GM12878 (cell line): ENCODE results near the gene CYB5R3. TPM values are rescaled to one million over a fixed set of nuclear protein-coding genes. Genes with fewer than 3 reads are reported as not detected.

ENCODE experiments used
- ATAC-seq: fragments of 200-7000 bp; cut with Tn5 transposase; 3 replicates; pipeline ENCODE4 v1.9.1; 2020; ENCODE audit warnings: mild to moderate bottlenecking, moderate library complexity
- BruUV-seq: library from RNA; stranded (reverse); fragments of 400-500 nt; replicated peaks from 2 replicates; lab custom pipeline; 2021; lab: Mats Ljungman, UMichigan
- CTCF ChIA-PET: fragments of 300-600 bp; sonication (Branson Sonifier 250); formaldehyde crosslinking; extraction: SDS; loops from one replicate; lab custom pipeline; 2021; ENCODE audit warnings: inconsistent platforms; lab: Yijun Ruan, JAX
- POLR2A ChIA-PET: fragments of 350-600 bp; formaldehyde crosslinking; extraction: SDS; loops from one replicate; lab custom pipeline; 2021; ENCODE audit warnings: inconsistent platforms; lab: Charles Lee
- RAD21 ChIA-PET: fragments of 300-600 bp; sonication (Branson Sonifier 250); formaldehyde crosslinking; loops from one replicate; lab custom pipeline; 2023; ENCODE audit warnings: antibody characterized with exemption; ENCODE audit not compliant: unreplicated experiment; lab: Charles Lee
- SMC1A ChIA-PET: fragments of 300-600 bp; sonication (Branson Sonifier 250); formaldehyde crosslinking; loops from one replicate; lab custom pipeline; 2023; ENCODE audit not compliant: unreplicated experiment, uncharacterized antibody; lab: Charles Lee
- DNase-seq: peaks from one replicate; pipeline ENCODE4 v3.0.0-alpha.2; 2011; ENCODE audit warnings: low read depth, low spot score
- FAIRE-seq: peaks from 3 replicates; lab custom pipeline; 2011; peaks lifted over from hg19 to GRCh38; lab: Jason Lieb, UNC
- H2AFZ ChIP-seq: 2 replicates; pipeline ENCODE4 v1.6.0; 2011; ENCODE audit warnings: low read depth, low read length, control low read depth; ENCODE audit not compliant: control insufficient read depth
- H3K27ac ChIP-seq: 2 replicates; pipeline ENCODE4 v1.5.1; 2011; ENCODE audit warnings: control low read depth; ENCODE audit not compliant: control insufficient read depth, insufficient read depth
- H3K27me3 ChIP-seq, 2 experiments: replicated peaks in 1 of 2; 2 replicates each; pipeline versions ENCODE4 v1.6.0 to v1.6.1; 2011; ENCODE audit warnings: low read length in 1 of 2; ENCODE audit not compliant: control insufficient read depth in 2 of 2, insufficient read depth in 2 of 2
- H3K36me3 ChIP-seq, 2 experiments: 2 replicates each; pipeline ENCODE4 v1.5.1; 2011; ENCODE audit warnings: low read length in 1 of 2; ENCODE audit not compliant: control insufficient read depth in 2 of 2, insufficient read depth in 2 of 2
- H3K4me1 ChIP-seq: 2 replicates; pipeline ENCODE4 v1.6.1; 2011; ENCODE audit warnings: mild to moderate bottlenecking, low read length, moderate library complexity, mixed read lengths; ENCODE audit not compliant: control insufficient read depth, insufficient read depth
- H3K4me2 ChIP-seq: 2 replicates; pipeline ENCODE4 v1.6.0; 2011; ENCODE audit warnings: control low read depth; ENCODE audit not compliant: control insufficient read depth, insufficient read depth
- H3K4me3 ChIP-seq: fragments of 200-600 bp; sonication (generic); 2 replicates; pipeline ENCODE4 v1.5.1; 2016
- H3K79me2 ChIP-seq: 2 replicates; pipeline ENCODE4 v1.6.0; 2011; ENCODE audit warnings: low read length; ENCODE audit not compliant: control insufficient read depth, insufficient read depth
- H3K9ac ChIP-seq: 2 replicates; pipeline ENCODE4 v1.8.0; 2011; ENCODE audit warnings: low read length, control low read depth, mixed read lengths; ENCODE audit not compliant: control insufficient read depth, insufficient read depth
- H3K9me3 ChIP-seq: replicated peaks from 3 replicates; pipeline ENCODE4 v1.5.1; 2011; ENCODE audit warnings: mild to moderate bottlenecking, low read length; ENCODE audit not compliant: control insufficient read depth, insufficient read depth
- H4K20me1 ChIP-seq: 2 replicates; pipeline ENCODE4 v1.6.0; 2011; ENCODE audit not compliant: control insufficient read depth, insufficient read depth
- ASH2L ChIP-seq: fragments of 300-600, 200-600 bp; sonication (generic); IDR thresholded peaks from 2 replicates; pipeline ENCODE4 v1.6.1; 2017; ENCODE audit warnings: low read depth, mild to moderate bottlenecking, borderline replicate concordance
- BCL3 ChIP-seq: IDR thresholded peaks from 2 replicates; pipeline ENCODE4 v1.6.1; 2011; ENCODE audit warnings: borderline replicate concordance, low read depth, mild to moderate bottlenecking, moderate library complexity, low read length; ENCODE audit not compliant: insufficient read depth, poor library complexity, severe bottlenecking
- EGR1 ChIP-seq, 2 experiments: IDR thresholded peaks; 1 replicate in 1 of 2; 2 replicates in 1 of 2; pipeline ENCODE4 v1.6.1; 2011 to 2012; ENCODE audit warnings: low read depth in 2 of 2, low read length in 2 of 2, borderline replicate concordance in 1 of 2, mild to moderate bottlenecking in 1 of 2, moderate library complexity in 1 of 2
- FOS ChIP-seq: IDR thresholded peaks from 3 replicates; pipeline ENCODE4 v1.6.1; 2011; ENCODE audit warnings: borderline replicate concordance; ENCODE audit not compliant: insufficient read length; ENCODE audit errors: extremely low read depth
- FOXM1 ChIP-seq: IDR thresholded peaks from 2 replicates; pipeline ENCODE4 v1.6.1; 2012; ENCODE audit warnings: low read depth, mild to moderate bottlenecking, inconsistent platforms, low read length, moderate library complexity
- HDAC2 ChIP-seq: fragments of 200-600 bp; sonication (generic); IDR thresholded peaks from 2 replicates; pipeline ENCODE4 v1.6.1; 2017
- KDM1A ChIP-seq: fragments of 200-600 bp; sonication (generic); IDR thresholded peaks from 2 replicates; pipeline ENCODE4 v1.6.1; 2016; ENCODE audit warnings: borderline replicate concordance
- POLR2A ChIP-seq: IDR thresholded peaks from 2 replicates; pipeline ENCODE4 v1.6.1; 2011; ENCODE audit warnings: low read depth, mild to moderate bottlenecking, low read length
- POU2F2 ChIP-seq: IDR thresholded peaks from 3 replicates; pipeline ENCODE4 v1.6.1; 2011; ENCODE audit warnings: low read depth, mild to moderate bottlenecking, low read length, borderline replicate concordance
- RCOR1 ChIP-seq: conservative IDR thresholded peaks from 2 replicates; pipeline ENCODE4 v1.6.1; 2012; ENCODE audit warnings: low read depth, low read length, improper control_type of control experiment
- TCF7 ChIP-seq: IDR thresholded peaks from 2 replicates; pipeline ENCODE4 v1.6.1; 2014; ENCODE audit warnings: antibody characterized with exemption, borderline replicate concordance
- ZNF24 ChIP-seq: fragments of 450-650 bp; IDR thresholded peaks from 2 replicates; pipeline ENCODE4 v1.6.1; 2017; ENCODE audit warnings: antibody characterized with exemption, mild to moderate bottlenecking
- WGBS: methylation state at CpG from one replicate; pipeline ENCODE4 v1.1.6; 2016; ENCODE audit warnings: low lambda C conversion rate; ENCODE audit not compliant: insufficient replicate concordance, insufficient coverage; ENCODE audit errors: missing lambda C conversion rate; 5-methylcytosine and 5-hydroxymethylcytosine counted together
- in situ Hi-C: fragments of 300-500 bp; cut with MboI; formaldehyde crosslinking; loops from 9 replicates; pipeline ENCODE4 v1.14.3; 2018; ENCODE audit warnings: mixed read lengths
- intact Hi-C: fragments of 100-400 bp; cut with micrococcal nuclease; formaldehyde crosslinking; loops from one replicate; pipeline ENCODE4 v1.14.2; 2022; ENCODE audit not compliant: unreplicated experiment
- polyA plus RNA-seq, 11 experiments: library from polyadenylated mRNA; depleted of rRNA in 4 of 11; unstranded in 6 of 11; stranded (reverse) in 5 of 11; fragments of >200 nt; fragmentation: Nextera tagmentation in 4 of 11; fragmentation: Illumina TruSeq in 1 of 11; extraction: Ambion mirVana in 4 of 11; extraction: Trizol in 1 of 11; gene quantifications; 1 replicate in 1 of 11; 2 replicates in 10 of 11; pipeline versions ENCODE4 v1.2.1 to v1.2.3, GENCODE V29; 2011 to 2016; ENCODE audit warnings: inconsistent platforms in 2 of 11, missing spikeins in 2 of 11, low read depth in 1 of 11
- total RNA-seq, 4 experiments: library from RNA; depleted of rRNA in 3 of 4; stranded (reverse); fragments of >200 nt in 3 of 4; fragmentation: Illumina TruSeq in 1 of 4; extraction: Trizol in 1 of 4; gene quantifications; 2 replicates each; pipeline versions ENCODE4 v1.2.1 to v1.2.3, GENCODE V29; 2013 to 2021

Gene CYB5R3
- total and polyA plus RNA-seq, 10 of the 15 experiments (the other 5 are each of a cell fraction or from before 2014, with no cell fraction given) = 2.0 to 119 (median 67.8) TPM

GRCh38 chr22:42653999-42654398 lies 4.8 kb upstream of the CYB5R3 start:
- SMC1A ChIA-PET = interaction anchor here (1.1 to 3.0 kb wide), 2 partner anchors 19 to 33 kb away, joined by 3 to 12 read pairs; no protein-coding TSS in a partner anchor
- no peak overlapping the region for H3K9ac ChIP-seq
- intact Hi-C loops = no loop called here
- POLR2A ChIA-PET = interaction anchor here (0.5 to 1.4 kb wide), 4 partner anchors 12 to 270 kb away, joined by 4 to 6 read pairs (median 4); no protein-coding TSS in a partner anchor
- RAD21 ChIA-PET = interaction anchor here (0.7 to 3.1 kb wide), 2 partner anchors 10 to 11 kb away, joined by 3 to 19 read pairs; no protein-coding TSS in a partner anchor
- in situ Hi-C loops = loop anchor here (25.0 kb wide), 1 partner anchor 1383 kb away; no protein-coding TSS in a partner anchor
- no peaks in the 10 kb centered on the region for H4K20me1 ChIP-seq
- TF ChIP-seq ASH2L = no peak
- no peak for TF ChIP-seq TCF7
- no peak for TF ChIP-seq ZNF24
- TF ChIP-seq POLR2A = no peak
- no peak for TF ChIP-seq KDM1A
- no peak for TF ChIP-seq BCL3
- no peak for TF ChIP-seq EGR1 (IDR thresholded peaks at IDR 0.05; ENCODE audit: borderline replicate concordance in 1 of 2, low read depth in 2 of 2, low read length in 2 of 2)
- no peak for TF ChIP-seq RCOR1
- no peak for TF ChIP-seq FOXM1
- TF ChIP-seq FOS = no peak
- TF ChIP-seq POU2F2 = no peak
- no peak for TF ChIP-seq HDAC2
- peaks cover 10% of the 10 kb centered on the region for H3K4me1 ChIP-seq
- no peak for ATAC-seq
- H3K9me3 ChIP-seq = no peaks in the 10 kb centered on the region
- H3K79me2 ChIP-seq = peaks cover under 1% of the 10 kb centered on the region
- FAIRE-seq = no peak
- 86% methylated on average over 4 of the region's 4 CpGs for WGBS
- BruUV-seq = no TSS peak
- no peak overlapping the region for H3K4me3 ChIP-seq
- H3K27me3 ChIP-seq = no peaks in the 10 kb centered on the region
- H3K4me2 ChIP-seq = no peak overlapping the region
- no peak overlapping the region for H3K27ac ChIP-seq
- CTCF ChIA-PET = interaction anchor here (0.6 to 1.6 kb wide), 8 partner anchors 27 to 354 kb away, joined by 3 to 10 read pairs (median 3); no protein-coding TSS in a partner anchor
- no peak overlapping the region for H2AFZ ChIP-seq
- H3K36me3 ChIP-seq = no peaks in the 10 kb centered on the region
- no peak for DNase-seq
